DMS79 (cell line): ENCODE results near the gene KCTD3.

Experiments
- DNase-seq: peaks from one replicate; lab custom pipeline; 2025; lab: John Stamatoyannopoulos, UW

KCTD3 gene

DNA sequence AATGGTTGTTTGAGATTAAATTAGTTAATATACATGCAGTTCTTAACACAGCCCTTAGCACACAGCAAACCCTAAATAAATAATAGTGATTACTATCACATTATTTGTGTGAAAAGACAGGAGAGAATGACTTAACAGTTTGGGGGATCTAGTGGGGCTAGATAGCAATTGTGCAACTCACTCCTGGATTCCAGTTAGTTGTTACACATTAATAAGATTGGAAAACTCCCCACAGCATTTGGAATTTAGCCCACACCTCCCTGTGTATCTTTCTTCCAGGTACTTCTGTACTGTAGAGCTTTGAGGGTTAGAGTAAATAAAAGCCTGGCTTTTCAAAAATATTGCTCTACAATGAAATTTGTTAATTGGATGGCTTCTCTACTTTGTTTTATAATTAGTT, 93.2 kb downstream of the KCTD3 start:
- DNase-seq = no peak

GRCh38 chr1:215661033-215661432, 93.9 kb downstream of the KCTD3 start:
- DNase-seq = no peak

- DNase-seq = no peak
Observed at GRCh38 chr1:215665215-215665614, 98.1 kb downstream of the KCTD3 start.

GRCh38 chr1:215667761-215668160, 100.7 kb downstream of the KCTD3 start:
- DNase-seq = no peak

DNA sequence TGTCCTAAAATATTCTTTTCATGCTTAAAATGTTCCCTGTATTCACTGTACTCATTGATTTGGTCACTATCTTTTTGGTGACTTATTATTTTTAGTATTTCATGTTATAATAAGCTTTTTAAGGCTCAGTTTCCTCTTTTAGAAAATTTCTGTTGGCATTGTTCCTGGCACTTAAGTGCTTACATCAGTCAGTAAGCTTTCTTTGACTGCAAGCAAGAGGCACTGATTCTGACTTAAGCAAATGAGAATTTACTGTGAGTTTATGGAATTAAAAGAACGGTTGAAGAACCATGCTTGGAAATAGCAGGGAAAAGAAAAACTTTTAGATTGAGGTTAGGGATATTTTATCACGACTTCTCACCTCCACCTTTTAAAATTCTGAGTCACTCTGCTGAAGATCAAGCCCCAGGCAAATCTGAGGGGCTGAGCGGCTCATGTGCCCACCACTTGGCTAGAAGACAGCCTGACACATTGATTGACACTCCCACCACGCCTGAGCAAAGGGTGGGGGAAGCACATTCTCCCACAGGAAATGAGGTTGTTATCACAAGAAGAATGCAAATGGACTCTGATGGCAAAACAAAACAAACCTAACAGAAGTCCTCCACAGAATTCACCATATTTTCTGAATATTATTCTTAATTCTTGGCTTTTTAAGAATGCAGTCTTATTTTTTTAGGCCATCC, 102.8 kb downstream of the KCTD3 start:
- no peak for DNase-seq
